Erythroblast (primary cell): ENCODE data around the gene FCHO1.

Experiments
- GATA1 ChIP-seq: IDR thresholded peaks from 2 replicates; pipeline ENCODE4 v1.6.1; 2011; ENCODE audit warnings: low read depth, mild to moderate bottlenecking, control low read depth, low read length, moderate library complexity
- POLR2A ChIP-seq: IDR thresholded peaks from 2 replicates; pipeline ENCODE4 v1.6.1; 2011; ENCODE audit warnings: mild to moderate bottlenecking, low read length

DNA sequence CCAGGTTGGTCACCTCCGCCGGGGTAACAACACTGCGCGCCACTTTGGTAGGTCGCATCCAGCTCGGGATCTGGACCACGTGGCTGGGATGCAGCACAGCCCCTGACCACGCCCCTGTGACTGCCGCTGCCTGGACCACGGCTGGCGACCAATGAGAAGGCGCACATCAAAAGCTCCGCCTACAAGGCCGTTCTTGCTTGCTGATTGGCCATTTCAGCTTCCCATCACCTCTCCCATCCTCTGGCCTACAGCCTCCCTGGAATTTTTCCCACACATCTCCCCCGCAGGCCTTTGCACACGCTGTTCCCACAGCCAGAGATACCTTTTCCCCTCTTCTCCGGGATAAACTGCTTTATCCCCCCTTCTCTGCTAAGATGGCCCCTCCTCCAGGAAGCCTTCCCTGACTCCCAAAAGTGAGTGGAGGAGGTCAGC lies 44.5 kb upstream of the FCHO1 start:
- no peak for TF ChIP-seq POLR2A
- no peak for TF ChIP-seq GATA1
